ENCODE results near the gene CAMK2A.

DNA sequence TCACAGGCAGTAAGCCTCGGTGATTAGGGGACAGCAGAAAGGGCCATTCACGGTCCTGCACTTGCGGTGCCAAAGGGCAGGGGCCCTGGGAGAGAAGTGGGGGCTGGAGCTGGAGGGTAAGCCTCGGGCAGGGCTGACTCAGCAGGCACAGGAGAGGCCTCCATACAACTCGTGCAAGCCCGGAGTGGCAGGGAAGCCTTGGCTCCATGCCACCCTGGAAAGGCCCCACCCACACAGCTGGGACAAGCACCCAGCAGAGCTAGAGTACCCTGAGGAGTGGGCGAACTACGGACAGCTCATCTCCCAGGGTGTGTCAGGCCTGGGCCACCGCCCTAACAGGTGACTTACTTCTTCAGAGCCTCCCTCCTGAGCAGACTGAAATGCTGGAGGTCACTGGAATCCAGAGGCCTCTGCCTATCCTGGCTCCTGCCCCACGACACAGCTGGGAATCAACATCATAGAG is 5.6 kb upstream of the CAMK2A start:
- TF ChIP-seq, protein P1, sequence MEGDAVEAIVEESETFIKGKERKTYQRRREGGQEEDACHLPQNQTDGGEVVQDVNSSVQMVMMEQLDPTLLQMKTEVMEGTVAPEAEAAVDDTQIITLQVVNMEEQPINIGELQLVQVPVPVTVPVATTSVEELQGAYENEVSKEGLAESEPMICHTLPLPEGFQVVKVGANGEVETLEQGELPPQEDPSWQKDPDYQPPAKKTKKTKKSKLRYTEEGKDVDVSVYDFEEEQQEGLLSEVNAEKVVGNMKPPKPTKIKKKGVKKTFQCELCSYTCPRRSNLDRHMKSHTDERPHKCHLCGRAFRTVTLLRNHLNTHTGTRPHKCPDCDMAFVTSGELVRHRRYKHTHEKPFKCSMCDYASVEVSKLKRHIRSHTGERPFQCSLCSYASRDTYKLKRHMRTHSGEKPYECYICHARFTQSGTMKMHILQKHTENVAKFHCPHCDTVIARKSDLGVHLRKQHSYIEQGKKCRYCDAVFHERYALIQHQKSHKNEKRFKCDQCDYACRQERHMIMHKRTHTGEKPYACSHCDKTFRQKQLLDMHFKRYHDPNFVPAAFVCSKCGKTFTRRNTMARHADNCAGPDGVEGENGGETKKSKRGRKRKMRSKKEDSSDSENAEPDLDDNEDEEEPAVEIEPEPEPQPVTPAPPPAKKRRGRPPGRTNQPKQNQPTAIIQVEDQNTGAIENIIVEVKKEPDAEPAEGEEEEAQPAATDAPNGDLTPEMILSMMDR (conservative IDR thresholded peaks at IDR 0.05; ENCODE audit: low read length), result no peak
- no peak for TF ChIP-seq EZH2phosphoT487 (IDR thresholded peaks at IDR 0.05; ENCODE audit: borderline replicate concordance, low read depth, low read length)
